Stimulated activated CD8-positive, alpha-beta memory T cell treated with anti-CD3 and anti-CD28 coated beads, Interleukin-12 subunit alpha, Interleukin-12 subunit beta, amount 100 ng/mL, for 24 hours (primary cell): Measurements from ENCODE around the gene CNTN2.

ENCODE experiments used
- DNase-seq: peaks from one replicate; pipeline ENCODE4 v3.0.0-alpha.2; 2020; ENCODE audit errors: extremely low read depth

CNTN2 gene

GRCh38 chr1:205056188-205056611, 13.2 kb downstream of the CNTN2 start:
- no peak for DNase-seq

GRCh38 chr1:205056956-205057568, 14.1 kb downstream of the CNTN2 start:
- no peak for DNase-seq

GRCh38 chr1:205057808-205058575, 15.0 kb downstream of the CNTN2 start:
- no peak for DNase-seq

GRCh38 chr1:205058853-205059252, 15.8 kb downstream of the CNTN2 start:
- no peak for DNase-seq

GRCh38 chr1:205059660-205060059, 16.6 kb downstream of the CNTN2 start:
- no peak for DNase-seq

GRCh38 chr1:205060746-205061145, 17.7 kb downstream of the CNTN2 start:
- no peak for DNase-seq

GRCh38 chr1:205061227-205061626, 18.2 kb downstream of the CNTN2 start:
- no peak for DNase-seq

GRCh38 chr1:205061665-205062069, 18.7 kb downstream of the CNTN2 start:
- DNase-seq, result peak; percentile 16

GRCh38 chr1:205062319-205062718, 19.3 kb downstream of the CNTN2 start:
- no peak for DNase-seq

GRCh38 chr1:205062895-205063294, 19.9 kb downstream of the CNTN2 start:
- DNase-seq, result no peak

- no peak for DNase-seq
Measured at GRCh38 chr1:205064301-205064700, 21.3 kb downstream of the CNTN2 start.

GRCh38 chr1:205064741-205065316, 21.8 kb downstream of the CNTN2 start:
- DNase-seq, result no peak

GRCh38 chr1:205065666-205066065, 22.7 kb downstream of the CNTN2 start:
- DNase-seq, result no peak

- no peak for DNase-seq
Measured at GRCh38 chr1:205066141-205066818, 23.3 kb downstream of the CNTN2 start.

GRCh38 chr1:205067031-205067430, 24.0 kb downstream of the CNTN2 start:
- DNase-seq, result no peak

GRCh38 chr1:205068001-205068400, 25.0 kb downstream of the CNTN2 start:
- DNase-seq, result no peak

- DNase-seq, result no peak
Measured at GRCh38 chr1:205068457-205069040, 25.5 kb downstream of the CNTN2 start.

- DNase-seq, result no peak
Measured at GRCh38 chr1:205069371-205070125, 26.5 kb downstream of the CNTN2 start.

GRCh38 chr1:205071028-205071409, 28.0 kb downstream of the CNTN2 start:
- DNase-seq, result no peak

- no peak for DNase-seq
Measured at GRCh38 chr1:205071801-205072200, 28.8 kb downstream of the CNTN2 start.

GRCh38 chr1:205072286-205072685, 29.3 kb downstream of the CNTN2 start:
- no peak for DNase-seq
